H1 (cell line): Measurements from ENCODE around the gene SLC30A5. TPM values are rescaled to one million over a fixed set of nuclear protein-coding genes. Genes with fewer than 3 reads are reported as not detected.

Experiments used
- CTCF ChIA-PET: fragments of 300-600 bp; sonication (Branson Sonifier 250); formaldehyde crosslinking; loops from one replicate; lab custom pipeline; 2021; ENCODE audit not compliant: partially characterized antibody; lab: Charles Lee
- POLR2A ChIA-PET: fragments of 300-600 bp; sonication (Branson Sonifier 250); formaldehyde crosslinking; loops from one replicate; lab custom pipeline; 2021; ENCODE audit warnings: inconsistent platforms; ENCODE audit not compliant: partially characterized antibody; lab: Charles Lee
- DNase-seq, 2 experiments: peaks; one replicate each; pipeline versions ENCODE4 v3.0.0 to v3.0.0-alpha.2; 2010 to 2022; ENCODE audit warnings: low spot score in 2 of 2, low read depth in 1 of 2, mixed read lengths in 1 of 2
- FAIRE-seq: peaks from 2 replicates; lab custom pipeline; 2011; peaks lifted over from hg19 to GRCh38; lab: Jason Lieb, UNC
- H2AFZ ChIP-seq: 2 replicates; pipeline ENCODE4 v1.8.1; 2012; ENCODE audit warnings: low read length, inconsistent platforms
- H2AK5ac ChIP-seq: 2 replicates; pipeline ENCODE4 v1.6.1; 2013; ENCODE audit warnings: low read depth, low read length
- H2BK120ac ChIP-seq: replicated peaks from 2 replicates; pipeline ENCODE3; 2013; ENCODE audit warnings: low read depth, low read length, inconsistent platforms
- H2BK12ac ChIP-seq: 2 replicates; pipeline ENCODE4 v1.6.1; 2013; ENCODE audit warnings: low read depth, low read length
- H2BK15ac ChIP-seq: 2 replicates; pipeline ENCODE4 v1.6.1; 2013; ENCODE audit warnings: low read length
- H2BK20ac ChIP-seq: 2 replicates; pipeline ENCODE4 v1.6.1; 2013; ENCODE audit warnings: low read length
- H2BK5ac ChIP-seq: 2 replicates; pipeline ENCODE4 v1.6.1; 2013; ENCODE audit warnings: low read depth, low read length
- H3K14ac ChIP-seq: 2 replicates; pipeline ENCODE4 v1.6.1; 2013; ENCODE audit warnings: inconsistent platforms; ENCODE audit not compliant: insufficient read length
- H3K18ac ChIP-seq: 2 replicates; pipeline ENCODE4 v1.6.1; 2013; ENCODE audit warnings: low read length; ENCODE audit errors: extremely low read depth
- H3K23ac ChIP-seq: 2 replicates; pipeline ENCODE4 v1.6.1; 2013; ENCODE audit warnings: inconsistent platforms; ENCODE audit not compliant: insufficient read length
- H3K23me2 ChIP-seq: 2 replicates; pipeline ENCODE4 v1.6.1; 2013; ENCODE audit warnings: low read depth, low read length
- H3K27ac ChIP-seq: 2 replicates; pipeline ENCODE4 v1.6.1; 2011; ENCODE audit warnings: low read depth, low read length, inconsistent platforms
- H3K27me3 ChIP-seq, 4 experiments: replicated peaks in 1 of 4; 1 replicate in 1 of 4; 2 replicates in 3 of 4; pipeline versions ENCODE4 v1.6.1 to v1.8.1; 2011 to 2013; ENCODE audit warnings: low read length in 3 of 4, mild to moderate bottlenecking in 3 of 4, inconsistent platforms in 2 of 4, mixed read lengths in 2 of 4, moderate library complexity in 1 of 4; ENCODE audit not compliant: control insufficient read depth in 3 of 4, insufficient read depth in 3 of 4; ENCODE audit errors: extremely low read depth in 1 of 4
- H3K36me3 ChIP-seq, 4 experiments: 2 replicates each; pipeline versions ENCODE4 v1.6.1 to v1.8.1; 2011 to 2013; ENCODE audit warnings: mild to moderate bottlenecking in 4 of 4, low read length in 3 of 4, moderate library complexity in 2 of 4, control low read depth in 1 of 4, inconsistent platforms in 1 of 4; ENCODE audit not compliant: insufficient read depth in 4 of 4, control insufficient read depth in 2 of 4
- H3K4ac ChIP-seq: replicated peaks from 2 replicates; pipeline ENCODE3; 2013; ENCODE audit warnings: low read length, low read depth, mixed read lengths, inconsistent platforms; ENCODE audit not compliant: insufficient read length
- H3K4me1 ChIP-seq, 4 experiments: replicated peaks in 1 of 4; 1 replicate in 1 of 4; 2 replicates in 3 of 4; pipeline versions ENCODE4 v1.6.1 to v1.8.1; 2011 to 2013; ENCODE audit warnings: low read length in 3 of 4, inconsistent platforms in 2 of 4, mixed read lengths in 1 of 4; ENCODE audit not compliant: insufficient read depth in 4 of 4, control insufficient read depth in 3 of 4
- H3K4me2 ChIP-seq, 2 experiments: 2 replicates each; pipeline versions ENCODE4 v1.6.1 to v1.8.1; 2011 to 2013; ENCODE audit warnings: low read depth in 2 of 2, low read length in 2 of 2, control low read depth in 1 of 2, inconsistent platforms in 1 of 2, mild to moderate bottlenecking in 1 of 2; ENCODE audit not compliant: insufficient read depth in 1 of 2
- H3K4me3 ChIP-seq, 4 experiments: fragments of 200-600, 300-600 bp in 1 of 4; sonication (generic), shearing (Covaris generic), sonication (Bioruptor Twin) in 1 of 4; 2 replicates each; pipeline versions ENCODE4 v1.5.1 to v1.8.1; 2011 to 2016; ENCODE audit warnings: low read length in 4 of 4, low read depth in 3 of 4, control low read depth in 2 of 4, inconsistent platforms in 2 of 4, mild to moderate bottlenecking in 2 of 4, mixed read lengths in 1 of 4, moderate library complexity in 1 of 4; ENCODE audit not compliant: insufficient read depth in 2 of 4; ENCODE audit errors: extremely low read depth in 1 of 4
- H3K56ac ChIP-seq: replicated peaks from 2 replicates; pipeline ENCODE3; 2013; ENCODE audit warnings: low read depth, mild to moderate bottlenecking, mixed read lengths, low read length, inconsistent platforms; ENCODE audit not compliant: insufficient read length
- H3K79me1 ChIP-seq: 2 replicates; pipeline ENCODE4 v1.6.1; 2013; ENCODE audit warnings: low read depth, low read length, control low read depth
- H3K79me2 ChIP-seq, 2 experiments: 2 replicates each; pipeline versions ENCODE4 v1.6.1 to v1.8.1; 2012 to 2013; ENCODE audit warnings: low read length in 2 of 2, mild to moderate bottlenecking in 2 of 2, inconsistent platforms in 1 of 2; ENCODE audit not compliant: insufficient read depth in 2 of 2, control insufficient read depth in 1 of 2
- H3K9ac ChIP-seq, 4 experiments: replicated peaks in 1 of 4; 1 replicate in 1 of 4; 2 replicates in 3 of 4; pipeline versions ENCODE4 v1.6.1 to v1.8.1; 2011 to 2013; ENCODE audit warnings: low read depth in 3 of 4, low read length in 3 of 4, control low read depth in 2 of 4, mild to moderate bottlenecking in 2 of 4, moderate library complexity in 2 of 4, inconsistent platforms in 1 of 4; ENCODE audit errors: extremely low read depth in 1 of 4
- H3K9me3 ChIP-seq, 2 experiments: 2 replicates each; pipeline versions ENCODE4 v1.6.1 to v1.8.1; 2012 to 2013; ENCODE audit warnings: mild to moderate bottlenecking in 2 of 2, moderate library complexity in 2 of 2, control low read depth in 1 of 2, inconsistent platforms in 1 of 2, low read depth in 1 of 2, low read length in 1 of 2, mixed read lengths in 1 of 2; ENCODE audit not compliant: insufficient read depth in 2 of 2
- H4K20me1 ChIP-seq, 2 experiments: replicated peaks in 1 of 2; 2 replicates each; pipeline versions ENCODE3 to v1.8.1; 2011 to 2013; ENCODE audit warnings: inconsistent platforms in 2 of 2, low read length in 2 of 2, mild to moderate bottlenecking in 1 of 2; ENCODE audit not compliant: insufficient read depth in 2 of 2, control insufficient read depth in 1 of 2
- H4K5ac ChIP-seq: 2 replicates; pipeline ENCODE4 v1.6.1; 2013; ENCODE audit warnings: low read length, low read depth, mixed read lengths, inconsistent platforms; ENCODE audit not compliant: insufficient read length
- H4K8ac ChIP-seq: 2 replicates; pipeline ENCODE4 v1.8.0; 2013; ENCODE audit warnings: mild to moderate bottlenecking, moderate library complexity, low read length, inconsistent platforms; ENCODE audit not compliant: insufficient read depth; ENCODE audit errors: extremely low read depth
- H4K91ac ChIP-seq: replicated peaks from 2 replicates; pipeline ENCODE3; 2013; ENCODE audit warnings: low read length, mixed read lengths, inconsistent platforms; ENCODE audit not compliant: insufficient read length
- KDM1A ChIP-seq: fragments of 200-600, 300-600 bp; sonication (generic); IDR thresholded peaks from 2 replicates; pipeline ENCODE4 v1.7.1; 2016; ENCODE audit warnings: mild to moderate bottlenecking, low read length, borderline replicate concordance
- POLR2A ChIP-seq, 2 experiments: IDR thresholded peaks; 1 replicate in 1 of 2; 2 replicates in 1 of 2; pipeline ENCODE4 v1.6.1; 2011; ENCODE audit warnings: low read depth in 2 of 2, low read length in 2 of 2, mild to moderate bottlenecking in 2 of 2; ENCODE audit errors: control extremely low read depth in 1 of 2
- WGBS, 2 experiments: shearing (Covaris generic) in 1 of 2; methylation state at CpG; one replicate each; pipeline versions ENCODE4 v1.1.6 to v1.1.7; 2013 to 2015; ENCODE audit warnings: low lambda C conversion rate in 2 of 2, mixed read lengths in 2 of 2, inconsistent platforms in 1 of 2, low coverage in 1 of 2, missing lambda C conversion rate in 1 of 2; ENCODE audit not compliant: insufficient replicate concordance in 2 of 2, insufficient coverage in 1 of 2, insufficient read length in 1 of 2; ENCODE audit errors: extremely low coverage in 1 of 2, missing lambda C conversion rate in 1 of 2; 5-methylcytosine and 5-hydroxymethylcytosine counted together
- polyA plus RNA-seq, 7 experiments: library from polyadenylated mRNA; depleted of rRNA in 3 of 7; stranded (reverse) in 5 of 7; unstranded in 2 of 7; fragments of >200 nt in 5 of 7; fragments of 200-250 nt in 2 of 7; gene quantifications; 1 replicate in 5 of 7; 2 replicates in 1 of 7; 4 replicates in 1 of 7; pipeline versions ENCODE4 v1.2.1 to v1.2.3, GENCODE V29; 2011 to 2013; ENCODE audit warnings: missing spikeins in 2 of 7, mixed read lengths in 2 of 7
- total RNA-seq: library from RNA; stranded (reverse); fragmentation: NEBNext Ultra II Directional; extraction: Animal tissue kit (Norgen Biotek cat#: 25700); gene quantifications from 2 replicates; pipeline ENCODE4 v1.2.1, GENCODE V29; 2021
- TF ChIP-seq, protein P1 (sequence below), 3 experiments: IDR thresholded peaks; 1 replicate in 2 of 3; 2 replicates in 1 of 3; pipeline versions ENCODE4 v1.5.1 to v1.6.1; 2011; ENCODE audit warnings: low read length in 3 of 3, mild to moderate bottlenecking in 3 of 3, inconsistent platforms in 2 of 3, low read depth in 1 of 3, moderate library complexity in 1 of 3; ENCODE audit not compliant: insufficient read depth in 1 of 3; ENCODE audit errors: control extremely low read depth in 1 of 3
- TF ChIP-seq, protein P2 (sequence below): IDR thresholded peaks from 2 replicates; pipeline ENCODE4 v1.6.1; 2012; ENCODE audit warnings: inconsistent platforms

Gene SLC30A5
- total and polyA plus RNA-seq, 2 of the 8 experiments (the other 6 are each of a cell fraction or from before 2014, with no cell fraction given), result 31.0 to 43.5 TPM

DNA sequence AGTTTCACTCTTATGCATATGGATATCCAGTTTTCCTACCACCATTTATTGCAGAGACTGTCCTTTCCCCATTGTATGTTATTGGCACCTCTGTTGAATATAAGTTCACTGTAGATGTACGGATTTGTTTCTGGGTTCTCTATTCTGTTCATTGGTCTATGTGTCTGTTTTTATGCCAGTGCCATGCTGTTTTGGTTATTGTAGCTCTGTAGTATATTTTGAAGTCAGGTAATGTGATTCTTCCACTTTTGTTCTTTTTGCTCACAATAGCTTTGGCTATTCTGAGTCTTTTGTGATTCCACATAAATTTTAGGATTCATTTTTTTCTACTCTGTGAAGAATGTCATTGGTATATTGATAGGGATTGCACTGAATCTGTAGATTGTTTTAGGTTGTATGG lies 47.0 kb downstream of the SLC30A5 start:
- H3K79me1 ChIP-seq, result no peaks in the 10 kb centered on the region
- H2BK20ac ChIP-seq, result no peak overlapping the region
- no peak overlapping the region for H3K27ac ChIP-seq
- H3K4me3 ChIP-seq, result no peak overlapping the region
- H2BK12ac ChIP-seq, result no peak overlapping the region
- H3K23me2 ChIP-seq, result no peaks in the 10 kb centered on the region
- H2BK15ac ChIP-seq, result no peak overlapping the region
- no peak overlapping the region for H3K4me2 ChIP-seq
- no peak overlapping the region for H4K8ac ChIP-seq
- DNase-seq (no peak), FAIRE-seq (no peak)
- no peaks in the 10 kb centered on the region for H3K36me3 ChIP-seq
- 100% methylated on average over 1 of the region's 1 CpG; no CpG with 5 or more reads in 1 of the 2 experiments for WGBS, 2 experiments
- TF ChIP-seq, protein P1, sequence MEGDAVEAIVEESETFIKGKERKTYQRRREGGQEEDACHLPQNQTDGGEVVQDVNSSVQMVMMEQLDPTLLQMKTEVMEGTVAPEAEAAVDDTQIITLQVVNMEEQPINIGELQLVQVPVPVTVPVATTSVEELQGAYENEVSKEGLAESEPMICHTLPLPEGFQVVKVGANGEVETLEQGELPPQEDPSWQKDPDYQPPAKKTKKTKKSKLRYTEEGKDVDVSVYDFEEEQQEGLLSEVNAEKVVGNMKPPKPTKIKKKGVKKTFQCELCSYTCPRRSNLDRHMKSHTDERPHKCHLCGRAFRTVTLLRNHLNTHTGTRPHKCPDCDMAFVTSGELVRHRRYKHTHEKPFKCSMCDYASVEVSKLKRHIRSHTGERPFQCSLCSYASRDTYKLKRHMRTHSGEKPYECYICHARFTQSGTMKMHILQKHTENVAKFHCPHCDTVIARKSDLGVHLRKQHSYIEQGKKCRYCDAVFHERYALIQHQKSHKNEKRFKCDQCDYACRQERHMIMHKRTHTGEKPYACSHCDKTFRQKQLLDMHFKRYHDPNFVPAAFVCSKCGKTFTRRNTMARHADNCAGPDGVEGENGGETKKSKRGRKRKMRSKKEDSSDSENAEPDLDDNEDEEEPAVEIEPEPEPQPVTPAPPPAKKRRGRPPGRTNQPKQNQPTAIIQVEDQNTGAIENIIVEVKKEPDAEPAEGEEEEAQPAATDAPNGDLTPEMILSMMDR (IDR thresholded peaks at IDR 0.05; ENCODE audit: control extremely low read depth in 1 of 3, insufficient read depth in 1 of 3, low read depth in 1 of 3, low read length in 3 of 3), result no peak
- TF ChIP-seq, protein P2, sequence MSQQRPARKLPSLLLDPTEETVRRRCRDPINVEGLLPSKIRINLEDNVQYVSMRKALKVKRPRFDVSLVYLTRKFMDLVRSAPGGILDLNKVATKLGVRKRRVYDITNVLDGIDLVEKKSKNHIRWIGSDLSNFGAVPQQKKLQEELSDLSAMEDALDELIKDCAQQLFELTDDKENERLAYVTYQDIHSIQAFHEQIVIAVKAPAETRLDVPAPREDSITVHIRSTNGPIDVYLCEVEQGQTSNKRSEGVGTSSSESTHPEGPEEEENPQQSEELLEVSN, result no peak
- TF ChIP-seq POLR2A (IDR thresholded peaks at IDR 0.05; ENCODE audit: control extremely low read depth in 1 of 2, low read depth in 2 of 2, low read length in 2 of 2) (no peak), KDM1A (peak; percentile 64)
- H3K9me3 ChIP-seq, result no peaks in the 10 kb centered on the region; a peak in 1 of 4 replicates
- H3K23ac ChIP-seq, result no peak overlapping the region
- ChIA-PET CTCF (interaction anchor here (0.7 to 1.3 kb wide), 3 partner anchors 9 to 124 kb away, joined by 3 to 4 read pairs (median 3); partner anchors contain the start of gene SLC30A5), POLR2A (interaction anchor here (1.0 to 1.3 kb wide), 3 partner anchors 9 to 94 kb away, joined by 3 to 4 read pairs (median 3); partner anchors contain the start of gene CENPH)
- no peak overlapping the region for H2AK5ac ChIP-seq
- H4K20me1 ChIP-seq, result no peaks in the 10 kb centered on the region
- H2BK120ac ChIP-seq, result no peak overlapping the region
- H3K79me2 ChIP-seq, result no peaks in the 10 kb centered on the region
- no peak overlapping the region for H2BK5ac ChIP-seq
- H4K91ac ChIP-seq, result no peak overlapping the region
- no peak overlapping the region for H3K56ac ChIP-seq
- no peak overlapping the region for H4K5ac ChIP-seq
- H3K14ac ChIP-seq, result no peak overlapping the region
- H3K4me1 ChIP-seq, result peaks cover 0 to 3% (median 0%) of the 10 kb centered on the region in 4 experiments; a peak in 2 of 7 replicates
- no peak overlapping the region for H3K9ac ChIP-seq
- no peak overlapping the region for H3K18ac ChIP-seq
- H2AFZ ChIP-seq, result no peak overlapping the region
- H3K27me3 ChIP-seq, result no peaks in the 10 kb centered on the region
- H3K4ac ChIP-seq, result no peak overlapping the region
